Gastrocnemius medialis (tissue), 4 donors: ENCODE data around the gene ZNF813. TPM values are rescaled to one million over a fixed set of nuclear protein-coding genes. Genes with fewer than 3 reads are reported as not detected.
"Not testable (repeated sequence)": the region's sequence is repeated elsewhere in the genome, so short reads cannot be mapped to it uniquely, and the experiment has no call there.

Source experiments
- ATAC-seq, 2 donors: fragments of 150-250 bp; one replicate each; pipeline ENCODE4 v1.9.1; 2016
- DNase-seq, 2 donors: peaks; one replicate each; pipeline ENCODE4 v3.0.0-alpha.2; 2019
- H3K27ac ChIP-seq, 4 donors: fragments of 200-600 bp; sonication (generic); 1 replicate in 1 of 4; 2 replicates in 3 of 4; pipeline ENCODE4 v1.5.1; 2016 to 2018; ENCODE audit warnings: mild to moderate bottlenecking in 2 of 4, moderate library complexity in 1 of 4
- H3K27me3 ChIP-seq, 3 donors: fragments of 200-600 bp; sonication (generic) in 2 of 3; 1 replicate in 1 of 3; 2 replicates in 2 of 3; pipeline versions ENCODE4 v1.5.1 to v1.6.0; 2016 to 2019; ENCODE audit warnings: mild to moderate bottlenecking in 1 of 3, moderate library complexity in 1 of 3
- H3K36me3 ChIP-seq, 2 donors: fragments of 200-600 bp; sonication (generic) in 1 of 2; one replicate each; pipeline ENCODE4 v1.5.1; 2017 to 2018
- H3K4me1 ChIP-seq, 2 donors: fragments of 200-600 bp; sonication (generic) in 1 of 2; one replicate each; pipeline ENCODE4 v1.5.1; 2016 to 2017; ENCODE audit warnings: mild to moderate bottlenecking in 2 of 2
- H3K4me3 ChIP-seq, 4 donors: fragments of 200-600 bp; sonication (generic) in 3 of 4; 1 replicate in 1 of 4; 2 replicates in 3 of 4; pipeline ENCODE4 v1.5.1; 2016 to 2019; ENCODE audit warnings: mild to moderate bottlenecking in 2 of 4
- H3K9me3 ChIP-seq, 3 donors: fragments of 200-600 bp; sonication (generic) in 2 of 3; 1 replicate in 1 of 3; 2 replicates in 2 of 3; pipeline ENCODE4 v1.5.1; 2016 to 2019
- CTCF ChIP-seq, 5 experiments: fragments of 450-650 bp in 3 of 5; fragments of 200-600 bp in 2 of 5; sonication (generic) in 2 of 5; IDR thresholded peaks in 4 of 5; conservative IDR thresholded peaks in 1 of 5; 1 replicate in 4 of 5; 2 replicates in 1 of 5; pipeline ENCODE4 v1.5.1; 2016 to 2019; ENCODE audit warnings: antibody characterized with exemption in 5 of 5, mild to moderate bottlenecking in 3 of 5, moderate library complexity in 3 of 5
- POLR2A ChIP-seq, 2 donors: fragments of 450-650 bp; IDR thresholded peaks; one replicate each; pipeline ENCODE4 v1.6.1; 2017; ENCODE audit warnings: antibody characterized with exemption in 2 of 2, mild to moderate bottlenecking in 2 of 2, moderate library complexity in 2 of 2
- in situ Hi-C, 4 donors: fragments of 200-750 bp; cut with MboI; loops; one replicate each; pipeline versions ENCODE4 v1.15.0 to v1.8.0; 2017; ENCODE audit warnings: low sequenced_read_pairs in 4 of 4
- intact Hi-C: fragments of 100-400 bp; cut with DNase I; formaldehyde crosslinking; loops from one replicate; pipeline ENCODE4 v1.15.1; 2023; ENCODE audit warnings: low total_unique reads
- total RNA-seq, 4 donors: library from RNA; depleted of rRNA; stranded (reverse); fragments of >200 nt; gene quantifications; one replicate each; pipeline versions ENCODE4 v1.1.0 to v1.2.3, GENCODE V29; 2016

ZNF813 gene
- total RNA-seq, 4 donors from 2014 or later = 0.29 to 1.1 (median 0.57) TPM

DNA sequence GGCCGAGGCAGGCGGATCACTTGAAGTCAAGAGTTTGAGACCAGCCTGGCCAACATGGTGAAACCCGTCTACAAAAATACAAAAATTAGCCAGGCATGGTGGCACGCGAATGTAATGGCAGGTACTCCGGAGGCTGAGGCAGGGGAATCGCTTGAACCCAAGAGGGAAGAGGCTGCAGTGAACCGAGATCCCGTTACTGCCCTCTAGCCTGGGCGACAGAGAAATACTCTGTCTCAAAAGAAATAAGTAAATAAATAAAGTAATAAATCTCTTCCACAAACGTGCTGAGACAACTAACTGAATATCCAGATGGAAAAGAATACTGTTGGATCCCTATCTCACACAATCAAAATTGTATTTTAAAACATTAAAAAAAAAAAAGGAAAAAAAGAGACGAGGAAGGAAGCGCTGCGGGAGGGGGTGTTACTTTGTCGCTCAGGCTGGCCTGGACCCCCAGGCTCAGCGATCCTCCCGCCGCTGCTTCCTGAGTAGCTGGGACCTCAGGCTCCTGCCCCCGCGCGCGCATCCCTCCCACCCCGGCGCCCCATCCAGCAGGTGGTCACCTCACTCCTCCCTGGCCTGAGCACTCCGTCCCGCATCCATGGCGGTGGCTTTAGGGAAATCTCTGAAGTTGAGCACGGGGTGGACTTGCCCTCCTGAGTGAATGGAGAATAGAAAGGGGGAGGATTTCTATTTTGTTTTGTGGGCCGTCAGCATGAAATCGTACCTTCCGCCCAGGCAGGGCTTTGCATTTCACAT is 628 bp upstream of the ZNF813 start:
- Histone ChIP-seq H3K4me1 (peaks cover 0 to 10% of the 10 kb centered on the region in 2 donors), H3K9me3 (no peaks in the 10 kb centered on the region), H3K27ac (peak overlapping the region in 3 of 4 donors; percentile 45 to 67 (median 49)), H3K36me3 (no peaks in the 10 kb centered on the region), H3K27me3 (peaks cover 3 to 33% (median 4%) of the 10 kb centered on the region in 3 donors), H3K4me3 (peak overlapping the region; percentile 64 to 80 (median 74))
- ATAC-seq (no peak), DNase-seq (no peak)
- intact Hi-C loops (loop anchor here (1.0 to 10.0 kb wide), 3 partner anchors 36 to 272 kb away; partner anchors contain the start of genes ZNF665, ZNF761 and ZNF845), in situ Hi-C loops (no loop called here)
- TF ChIP-seq POLR2A (IDR thresholded peaks at IDR 0.05) (no peak), CTCF (IDR thresholded peaks at IDR 0.05 in 4 of 5, conservative IDR thresholded peaks at IDR 0.05 in 1 of 5) (no peak)

DNA sequence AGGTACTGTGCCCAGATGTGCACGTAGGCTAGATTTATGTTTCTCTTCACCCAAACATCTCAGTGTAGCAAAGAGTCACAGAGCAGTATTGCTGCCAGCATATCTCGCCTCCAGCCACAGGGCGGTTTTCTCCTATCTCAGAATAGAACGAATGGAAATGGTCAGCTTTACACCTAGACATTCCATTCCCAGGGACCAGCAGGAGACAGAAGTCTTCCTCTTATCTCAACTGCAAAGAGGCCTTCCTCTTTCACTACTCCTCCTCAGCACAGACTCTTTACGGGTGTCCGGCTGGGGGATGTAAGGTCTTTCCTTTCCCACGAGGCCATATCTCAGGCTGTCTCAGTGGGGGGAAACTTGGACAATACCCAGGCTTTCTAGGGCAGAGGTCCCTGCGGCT is 1.1 kb downstream of the ZNF813 start:
- Histone ChIP-seq H3K4me3 (peak overlapping the region in 2 of 4 donors; percentile 64 to 72), H3K27me3 (peaks cover 2 to 23% (median 4%) of the 10 kb centered on the region in 3 donors)
- H3K9me3 ChIP-seq, DNase-seq, H3K27ac ChIP-seq, ATAC-seq, H3K4me1 ChIP-seq, in situ Hi-C loops, H3K36me3 ChIP-seq: not testable (repeated sequence)
- intact Hi-C loops = loop anchor here (10.0 kb wide), 2 partner anchors 134 to 274 kb away; partner anchors contain the start of genes ZNF665 and ZNF845

- DNase-seq (no peak), ATAC-seq (no peak)
- intact Hi-C loops = no loop called here
- TF ChIP-seq CTCF (IDR thresholded peaks at IDR 0.05 in 4 of 5, conservative IDR thresholded peaks at IDR 0.05 in 1 of 5) (no peak), POLR2A (IDR thresholded peaks at IDR 0.05) (no peak)
- Histone ChIP-seq H3K4me3 (no peak overlapping the region), H3K4me1 (peaks cover 0 to 7% of the 10 kb centered on the region in 2 donors), H3K36me3 (no peaks in the 10 kb centered on the region), H3K27ac (no peak overlapping the region), H3K9me3 (no peaks in the 10 kb centered on the region), H3K27me3 (peaks cover 0 to 2% (median 0%) of the 10 kb centered on the region in 3 donors)
- in situ Hi-C loops = no loop called here
Measured at GRCh38 chr19:53471916-53472315, 4.4 kb downstream of the ZNF813 start.

DNA sequence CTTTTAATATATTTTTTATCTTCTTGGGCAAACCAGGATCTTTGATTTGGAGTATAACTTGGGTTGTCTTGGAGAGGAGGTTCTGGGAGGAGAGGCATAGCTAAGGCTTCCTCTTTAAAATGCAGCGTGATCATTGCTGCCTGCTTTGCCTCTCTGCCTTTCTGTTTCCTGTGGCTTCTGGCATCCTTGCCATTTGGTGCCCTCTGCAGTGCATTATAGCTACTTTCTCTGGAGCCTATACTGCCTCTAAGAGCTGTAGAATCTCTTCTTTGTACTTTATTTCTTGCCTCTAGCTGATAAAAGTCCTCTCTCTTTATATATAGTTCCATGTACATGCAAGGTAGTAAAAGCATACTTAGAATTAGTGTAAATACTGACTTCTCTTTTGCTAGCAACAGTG is 7.3 kb downstream of the ZNF813 start:
- H3K9me3 ChIP-seq, H3K36me3 ChIP-seq, H3K4me3 ChIP-seq, in situ Hi-C loops, DNase-seq, H3K27ac ChIP-seq, intact Hi-C loops, H3K4me1 ChIP-seq, H3K27me3 ChIP-seq, ATAC-seq: not testable (repeated sequence)

DNA sequence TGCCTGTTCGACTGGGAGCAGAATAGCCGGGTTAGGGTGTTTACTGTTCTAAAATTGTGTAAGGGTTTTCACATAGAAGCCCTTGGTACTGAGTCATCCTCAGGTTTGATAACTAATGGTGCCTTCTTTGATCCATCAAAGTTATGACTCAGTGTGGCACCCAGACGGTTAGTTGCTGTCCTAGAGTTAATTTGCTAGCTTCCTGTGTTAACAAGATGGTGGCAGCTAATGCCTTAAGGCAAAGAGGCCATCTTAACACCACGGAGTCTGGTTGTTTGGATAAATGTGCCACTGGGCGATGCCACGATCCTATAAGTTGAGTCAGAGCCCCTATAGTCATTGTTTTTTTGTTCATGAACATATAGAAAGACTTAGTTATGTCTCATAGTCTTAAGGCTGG is 7.9 kb downstream of the ZNF813 start:
- H3K27ac ChIP-seq, H3K36me3 ChIP-seq, in situ Hi-C loops, H3K4me3 ChIP-seq, H3K27me3 ChIP-seq, DNase-seq, H3K9me3 ChIP-seq, intact Hi-C loops, ATAC-seq, H3K4me1 ChIP-seq: not testable (repeated sequence)

- H3K9me3 ChIP-seq, H3K4me1 ChIP-seq, in situ Hi-C loops, H3K4me3 ChIP-seq, H3K27ac ChIP-seq, intact Hi-C loops, DNase-seq, H3K27me3 ChIP-seq, ATAC-seq: not testable (repeated sequence)
- H3K36me3 ChIP-seq = peaks cover 0 to 16% of the 10 kb centered on the region in 2 donors
Measured at GRCh38 chr19:53483751-53484150, 16.2 kb downstream of the ZNF813 start.
